Measurements from ENCODE around the gene FAF1.
"Not testable (repeated sequence)": the region's sequence is repeated elsewhere in the genome, so short reads cannot be mapped to it uniquely, and the experiment has no call there.

FAF1 gene

DNA sequence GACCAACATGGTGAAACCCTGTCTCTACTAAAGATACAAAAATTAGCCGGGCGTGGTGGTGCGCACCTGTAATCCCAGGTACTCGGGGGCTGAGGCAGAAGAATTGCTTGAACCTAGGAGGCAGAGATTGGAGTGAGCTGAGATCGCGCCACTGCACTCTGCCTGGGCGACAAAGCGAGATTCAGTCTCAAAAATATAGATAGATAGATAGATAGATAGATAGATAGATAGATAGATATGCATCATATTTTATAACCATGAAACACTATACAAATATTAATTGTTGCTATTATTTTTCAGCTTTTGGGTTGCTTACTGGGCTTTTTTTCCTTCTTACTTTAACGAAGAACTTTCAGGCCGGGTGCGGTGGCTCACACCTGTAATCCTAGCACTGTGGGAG, 4.8 kb upstream of the FAF1 start:
- peaks cover 28% of the 10 kb centered on the region for H3K4me1 ChIP-seq (ENCODE audit: control insufficient read depth, low read length)
- TF ChIP-seq EZH2phosphoT487 (IDR thresholded peaks at IDR 0.05; ENCODE audit: borderline replicate concordance, low read length): no peak
- TF ChIP-seq, protein P1, sequence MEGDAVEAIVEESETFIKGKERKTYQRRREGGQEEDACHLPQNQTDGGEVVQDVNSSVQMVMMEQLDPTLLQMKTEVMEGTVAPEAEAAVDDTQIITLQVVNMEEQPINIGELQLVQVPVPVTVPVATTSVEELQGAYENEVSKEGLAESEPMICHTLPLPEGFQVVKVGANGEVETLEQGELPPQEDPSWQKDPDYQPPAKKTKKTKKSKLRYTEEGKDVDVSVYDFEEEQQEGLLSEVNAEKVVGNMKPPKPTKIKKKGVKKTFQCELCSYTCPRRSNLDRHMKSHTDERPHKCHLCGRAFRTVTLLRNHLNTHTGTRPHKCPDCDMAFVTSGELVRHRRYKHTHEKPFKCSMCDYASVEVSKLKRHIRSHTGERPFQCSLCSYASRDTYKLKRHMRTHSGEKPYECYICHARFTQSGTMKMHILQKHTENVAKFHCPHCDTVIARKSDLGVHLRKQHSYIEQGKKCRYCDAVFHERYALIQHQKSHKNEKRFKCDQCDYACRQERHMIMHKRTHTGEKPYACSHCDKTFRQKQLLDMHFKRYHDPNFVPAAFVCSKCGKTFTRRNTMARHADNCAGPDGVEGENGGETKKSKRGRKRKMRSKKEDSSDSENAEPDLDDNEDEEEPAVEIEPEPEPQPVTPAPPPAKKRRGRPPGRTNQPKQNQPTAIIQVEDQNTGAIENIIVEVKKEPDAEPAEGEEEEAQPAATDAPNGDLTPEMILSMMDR (IDR thresholded peaks at IDR 0.05; ENCODE audit: low read depth, low read length, poor library complexity, severe bottlenecking): no peak
- peaks cover 45% of the 10 kb centered on the region for H3K79me2 ChIP-seq (ENCODE audit: control insufficient read depth, low read length)
- peaks cover 13% of the 10 kb centered on the region for H3K36me3 ChIP-seq (ENCODE audit: control insufficient read depth, low read length)
- H3K4me2 ChIP-seq (ENCODE audit: low read length): no peak overlapping the region
- no peaks in the 10 kb centered on the region for H3K9me2 ChIP-seq (replicated peaks; ENCODE audit: control insufficient read depth, low read length)
- H3F3A ChIP-seq (ENCODE audit: control insufficient read depth, insufficient read depth): peaks cover 33% of the 10 kb centered on the region
- H3K27ac ChIP-seq (ENCODE audit: low read depth, low read length): no peak overlapping the region
- no peaks in the 10 kb centered on the region for H3K9me3 ChIP-seq (ENCODE audit: control insufficient read depth, insufficient read depth, low read length)
- no peaks in the 10 kb centered on the region for H4K20me1 ChIP-seq (ENCODE audit: control insufficient read depth, insufficient read depth, low read depth, low read length)
- H3K27me3 ChIP-seq (ENCODE audit: control insufficient read depth, low read length): no peaks in the 10 kb centered on the region
- H3K4me3 ChIP-seq (ENCODE audit: low read length): no peak overlapping the region

DNA sequence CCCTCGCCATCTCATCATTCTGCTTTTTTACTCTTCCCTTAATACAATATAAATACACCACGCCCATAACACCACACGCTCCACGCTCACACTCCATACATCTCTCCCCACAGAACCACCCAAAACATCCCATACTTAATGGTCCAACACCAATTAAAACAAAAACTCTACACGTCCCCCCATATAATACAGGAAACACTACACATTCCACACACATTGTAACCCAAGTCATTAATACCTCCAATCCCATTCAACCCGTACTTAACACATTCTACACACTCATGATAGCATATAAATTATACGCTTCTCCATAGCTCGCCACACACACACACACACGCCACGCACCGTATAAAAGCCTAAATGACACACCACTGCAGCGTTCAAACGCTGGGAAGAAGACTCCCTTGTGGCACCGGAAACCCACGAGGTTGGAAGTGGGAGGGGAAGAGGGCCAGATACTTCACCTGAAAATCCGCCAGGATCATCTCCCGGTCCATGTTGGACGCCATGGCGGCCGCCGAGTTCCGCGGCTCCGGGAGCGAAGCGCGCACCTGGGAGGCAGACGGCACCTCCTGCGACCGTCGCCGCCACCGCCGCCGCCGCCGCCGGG, 659 bp downstream of the FAF1 start:
- Histone ChIP-seq H3K27ac (ENCODE audit: low read depth, low read length) (peak overlapping the region; percentile 85), H3K79me2 (ENCODE audit: control insufficient read depth, low read length) (peaks cover 61% of the 10 kb centered on the region), H3K4me1 (ENCODE audit: control insufficient read depth, low read length) (peaks cover 32% of the 10 kb centered on the region)

DNA sequence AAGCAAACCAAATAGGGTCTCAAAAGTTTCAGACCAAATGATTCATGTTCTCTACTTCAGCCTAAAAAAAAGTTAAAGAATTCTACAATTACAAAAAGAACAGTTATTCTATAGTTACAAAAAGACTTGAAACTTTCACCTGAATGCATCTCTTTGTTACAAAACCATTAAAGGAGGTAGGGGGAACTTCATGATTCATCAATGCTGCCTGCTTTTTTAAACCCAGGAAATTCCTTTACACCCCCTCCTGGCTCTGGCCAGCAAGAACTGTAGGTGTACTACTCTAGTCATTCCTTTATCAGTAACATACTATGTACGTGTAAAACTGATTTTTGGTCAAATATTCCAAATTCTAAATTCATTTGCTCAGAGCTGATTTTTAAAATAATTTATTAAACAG, 5.0 kb downstream of the FAF1 start:
- Histone ChIP-seq H3F3A (ENCODE audit: control insufficient read depth, insufficient read depth) (no peaks in the 10 kb centered on the region; the same call in 1 of the 2 replicates), H3K36me3 (ENCODE audit: control insufficient read depth, low read length) (peaks cover 38% of the 10 kb centered on the region), H3K27ac (ENCODE audit: low read depth, low read length) (no peak overlapping the region), H4K20me1 (ENCODE audit: control insufficient read depth, insufficient read depth, low read depth, low read length) (peaks cover 4% of the 10 kb centered on the region), H3K27me3 (ENCODE audit: control insufficient read depth, low read length) (no peaks in the 10 kb centered on the region), H3K9me3 (ENCODE audit: control insufficient read depth, insufficient read depth, low read length) (no peaks in the 10 kb centered on the region), H3K4me1 (ENCODE audit: control insufficient read depth, low read length) (peaks cover 21% of the 10 kb centered on the region), H3K4me3 (ENCODE audit: low read length) (no peak overlapping the region), H3K4me2 (ENCODE audit: low read length) (no peak overlapping the region), H3K79me2 (ENCODE audit: control insufficient read depth, low read length) (peaks cover 85% of the 10 kb centered on the region), H3K9me2 (replicated peaks; ENCODE audit: control insufficient read depth, low read length) (no peaks in the 10 kb centered on the region)
- TF ChIP-seq EZH2phosphoT487 (IDR thresholded peaks at IDR 0.05; ENCODE audit: borderline replicate concordance, low read length): no peak
- TF ChIP-seq, protein P1 (IDR thresholded peaks at IDR 0.05; ENCODE audit: low read depth, low read length, poor library complexity, severe bottlenecking): no peak

More for the DNA sequence above, 659 bp downstream of the FAF1 start:
- H3K9me3 ChIP-seq (ENCODE audit: control insufficient read depth, insufficient read depth, low read length): no peaks in the 10 kb centered on the region
- H4K20me1 ChIP-seq (ENCODE audit: control insufficient read depth, insufficient read depth, low read depth, low read length): peaks cover 4% of the 10 kb centered on the region
- TF ChIP-seq, protein P1 (IDR thresholded peaks at IDR 0.05; ENCODE audit: low read depth, low read length, poor library complexity, severe bottlenecking): no peak
- no peak for TF ChIP-seq EZH2phosphoT487 (IDR thresholded peaks at IDR 0.05; ENCODE audit: borderline replicate concordance, low read length)
- H3K36me3 ChIP-seq (ENCODE audit: control insufficient read depth, low read length): peaks cover 31% of the 10 kb centered on the region
- H3K9me2 ChIP-seq (replicated peaks; ENCODE audit: control insufficient read depth, low read length): no peaks in the 10 kb centered on the region
- H3K4me3 ChIP-seq (ENCODE audit: low read length): peak overlapping the region; percentile 94
- peak overlapping the region; percentile 64 for H3K4me2 ChIP-seq (ENCODE audit: low read length)
- H3K27me3 ChIP-seq (ENCODE audit: control insufficient read depth, low read length): no peaks in the 10 kb centered on the region
- H3F3A ChIP-seq (ENCODE audit: control insufficient read depth, insufficient read depth): peaks cover 16% of the 10 kb centered on the region

DNA sequence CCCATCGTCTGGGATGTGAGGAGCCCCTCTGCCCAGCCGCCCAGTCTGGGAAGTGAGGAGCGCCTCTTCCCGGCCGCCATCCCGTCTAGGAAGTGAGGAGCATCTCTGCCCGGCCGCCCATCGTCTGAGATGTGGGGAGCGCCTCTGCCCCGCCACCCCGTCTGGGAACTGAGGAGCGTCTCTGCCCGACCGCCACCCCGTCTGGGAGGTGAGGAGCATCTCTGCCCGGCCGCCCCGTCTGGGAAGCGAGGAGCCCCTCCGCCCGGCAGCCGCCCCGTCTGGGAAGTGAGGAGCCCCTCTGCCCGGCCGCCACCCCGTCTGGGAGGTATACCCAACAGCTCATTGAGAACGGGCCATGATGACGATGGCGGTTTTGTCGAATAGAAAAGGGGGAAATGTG, 7.5 kb downstream of the FAF1 start:
- not testable (repeated sequence) for H3K27me3 ChIP-seq (ENCODE audit: control insufficient read depth, low read length); H3K27ac ChIP-seq (ENCODE audit: low read depth, low read length); H3K9me2 ChIP-seq (replicated peaks; ENCODE audit: control insufficient read depth, low read length); H3K9me3 ChIP-seq (ENCODE audit: control insufficient read depth, insufficient read depth, low read length); H3K4me2 ChIP-seq (ENCODE audit: low read length); H3K4me3 ChIP-seq (ENCODE audit: low read length); H3F3A ChIP-seq (ENCODE audit: control insufficient read depth, insufficient read depth)
- Histone ChIP-seq H4K20me1 (ENCODE audit: control insufficient read depth, insufficient read depth, low read depth, low read length) (peaks cover 13% of the 10 kb centered on the region), H3K36me3 (ENCODE audit: control insufficient read depth, low read length) (peaks cover 44% of the 10 kb centered on the region), H3K4me1 (ENCODE audit: control insufficient read depth, low read length) (peaks cover 16% of the 10 kb centered on the region), H3K79me2 (ENCODE audit: control insufficient read depth, low read length) (peaks cover 90% of the 10 kb centered on the region)

Measured in DOHH2 (cell line).